H9 (cell line): Measurements from ENCODE around the gene CTNNA3. TPM values are rescaled to one million over a fixed set of nuclear protein-coding genes. Genes with fewer than 3 reads are reported as not detected.

Source experiments
- DNase-seq: peaks from one replicate; pipeline ENCODE4 v3.0.0-alpha.2; 2017
- H2AFZ ChIP-seq: one replicate; pipeline ENCODE4 v1.6.1; 2013; ENCODE audit warnings: mild to moderate bottlenecking, low read length, control low read depth, moderate library complexity
- H2AK5ac ChIP-seq: 2 replicates; pipeline ENCODE4 v1.6.1; 2013; ENCODE audit warnings: low read length, control low read depth, mixed read lengths; ENCODE audit not compliant: insufficient read length
- H2BK120ac ChIP-seq: one replicate; pipeline ENCODE4 v1.6.1; 2013; ENCODE audit warnings: low read depth, mild to moderate bottlenecking, low read length, control low read depth, inconsistent platforms; ENCODE audit not compliant: poor library complexity, severe bottlenecking
- H2BK12ac ChIP-seq: 2 replicates; pipeline ENCODE4 v1.6.1; 2013; ENCODE audit warnings: low read length, control low read depth, mixed read lengths, low read depth; ENCODE audit not compliant: insufficient read length
- H2BK15ac ChIP-seq: 2 replicates; pipeline ENCODE4 v1.6.1; 2013; ENCODE audit warnings: low read depth, low read length, control low read depth
- H2BK20ac ChIP-seq: one replicate; pipeline ENCODE4 v1.6.1; 2013; ENCODE audit warnings: low read depth, mild to moderate bottlenecking, low read length, control low read depth, inconsistent platforms; ENCODE audit not compliant: poor library complexity, severe bottlenecking
- H2BK5ac ChIP-seq: 2 replicates; pipeline ENCODE4 v1.6.1; 2013; ENCODE audit warnings: low read length, control low read depth, mixed read lengths; ENCODE audit not compliant: insufficient read length
- H3K14ac ChIP-seq: 2 replicates; pipeline ENCODE4 v1.6.1; 2013; ENCODE audit warnings: low read length, control low read depth; ENCODE audit not compliant: insufficient read depth
- H3K18ac ChIP-seq: 2 replicates; pipeline ENCODE4 v1.6.1; 2013; ENCODE audit warnings: low read depth, mild to moderate bottlenecking, mixed read lengths, low read length, control low read depth; ENCODE audit not compliant: insufficient read length
- H3K23ac ChIP-seq: 2 replicates; pipeline ENCODE4 v1.6.1; 2013; ENCODE audit warnings: low read length, control low read depth, mixed read lengths, low read depth; ENCODE audit not compliant: insufficient read length
- H3K23me2 ChIP-seq: 2 replicates; pipeline ENCODE4 v1.6.1; 2013; ENCODE audit warnings: low read depth, mild to moderate bottlenecking, mixed read lengths, low read length, control low read depth; ENCODE audit not compliant: insufficient read length, poor library complexity, severe bottlenecking
- H3K27ac ChIP-seq: 2 replicates; pipeline ENCODE4 v1.5.1; 2013; ENCODE audit warnings: low read length, control low read depth, mixed read lengths, low read depth; ENCODE audit not compliant: insufficient read length
- H3K27me3 ChIP-seq: 2 replicates; pipeline ENCODE4 v1.6.1; 2013; ENCODE audit warnings: low read length, control low read depth, inconsistent platforms; ENCODE audit not compliant: insufficient read depth
- H3K4ac ChIP-seq: 2 replicates; pipeline ENCODE4 v1.6.1; 2013; ENCODE audit warnings: low read depth, mild to moderate bottlenecking, control low read depth, inconsistent platforms, low read length, moderate library complexity
- H3K4me1 ChIP-seq: 2 replicates; pipeline ENCODE4 v1.6.1; 2013; ENCODE audit warnings: low read length, control low read depth, inconsistent platforms; ENCODE audit not compliant: insufficient read depth
- H3K4me2 ChIP-seq: 2 replicates; pipeline ENCODE4 v1.6.1; 2013; ENCODE audit warnings: low read length, control low read depth, mixed read lengths; ENCODE audit not compliant: insufficient read length, insufficient read depth
- H3K56ac ChIP-seq: 2 replicates; pipeline ENCODE4 v1.6.1; 2013; ENCODE audit warnings: low read depth, mild to moderate bottlenecking, mixed read lengths, low read length, control low read depth; ENCODE audit not compliant: insufficient read length
- H3K79me1 ChIP-seq: 2 replicates; pipeline ENCODE4 v1.6.1; 2013; ENCODE audit warnings: low read depth, mild to moderate bottlenecking, moderate library complexity, low read length, control low read depth, inconsistent platforms; ENCODE audit not compliant: insufficient read depth, poor library complexity, severe bottlenecking
- H3K79me2 ChIP-seq: 2 replicates; pipeline ENCODE4 v1.6.1; 2013; ENCODE audit warnings: low read length, control low read depth, inconsistent platforms; ENCODE audit not compliant: insufficient read depth
- H3K9ac ChIP-seq: 2 replicates; pipeline ENCODE4 v1.6.1; 2013; ENCODE audit warnings: low read length, control low read depth, mixed read lengths; ENCODE audit not compliant: insufficient read length; ENCODE audit errors: extremely low read depth
- H3K9me3 ChIP-seq: one replicate; pipeline ENCODE4 v1.6.1; 2013; ENCODE audit warnings: low read depth, low read length, inconsistent platforms; ENCODE audit not compliant: control insufficient read depth
- H3T11ph ChIP-seq: one replicate; pipeline ENCODE4 v1.6.1; 2013; ENCODE audit warnings: mild to moderate bottlenecking, low read length, control low read depth, inconsistent platforms
- H4K20me1 ChIP-seq: one replicate; pipeline ENCODE4 v1.6.1; 2013; ENCODE audit not compliant: control insufficient read depth, insufficient read length, insufficient read depth
- H4K5ac ChIP-seq: 2 replicates; pipeline ENCODE4 v1.6.1; 2013; ENCODE audit warnings: low read depth, mild to moderate bottlenecking, mixed read lengths, low read length, control low read depth; ENCODE audit not compliant: insufficient read length
- H4K8ac ChIP-seq: replicated peaks from 2 replicates; pipeline ENCODE4 v1.6.1; 2013; ENCODE audit warnings: low read length, control low read depth, mixed read lengths, low read depth; ENCODE audit not compliant: insufficient read length
- H4K91ac ChIP-seq: 2 replicates; pipeline ENCODE4 v1.6.1; 2013; ENCODE audit warnings: low read depth, mild to moderate bottlenecking, moderate library complexity, mixed read lengths, low read length, control low read depth; ENCODE audit not compliant: insufficient read length
- H3K27ac Mint-ChIP-seq, 3 experiments: 2 replicates in 2 of 3; 3 replicates in 1 of 3; pipeline ENCODE4 v1.8.0; 2020 to 2021; ENCODE audit warnings: mixed read lengths in 3 of 3, mild to moderate bottlenecking in 1 of 3, moderate library complexity in 1 of 3
- H3K27me3 Mint-ChIP-seq: 2 replicates; pipeline ENCODE4 v1.8.0; 2021; ENCODE audit warnings: low read depth, mild to moderate bottlenecking, moderate library complexity, mixed read lengths
- H3K36me3 Mint-ChIP-seq, 3 experiments: 2 replicates in 2 of 3; 3 replicates in 1 of 3; pipeline ENCODE4 v1.8.0; 2020 to 2021; ENCODE audit warnings: low read depth in 3 of 3, mixed read lengths in 3 of 3; ENCODE audit not compliant: insufficient read depth in 1 of 3
- H3K4me1 Mint-ChIP-seq, 2 experiments: 2 replicates each; pipeline ENCODE4 v1.8.0; 2020; ENCODE audit warnings: mixed read lengths in 2 of 2
- H3K4me3 Mint-ChIP-seq, 2 experiments: 2 replicates in 1 of 2; 3 replicates in 1 of 2; pipeline ENCODE4 v1.8.0; 2020 to 2021; ENCODE audit warnings: mild to moderate bottlenecking in 2 of 2, mixed read lengths in 2 of 2, moderate library complexity in 1 of 2
- H3K9me3 Mint-ChIP-seq, 2 experiments: 2 replicates in 1 of 2; 3 replicates in 1 of 2; pipeline ENCODE4 v1.8.0; 2020; ENCODE audit warnings: mild to moderate bottlenecking in 2 of 2, mixed read lengths in 2 of 2, moderate library complexity in 1 of 2
- WGBS: extraction: QIAGEN DNeasy Blood & Tissue Kit; methylation state at CpG from one replicate; pipeline ENCODE4 v1.1.7; 2013; ENCODE audit warnings: missing lambda C conversion rate, low lambda C conversion rate, mixed read lengths; ENCODE audit not compliant: insufficient read length; ENCODE audit errors: extremely low coverage; 5-methylcytosine and 5-hydroxymethylcytosine counted together
- total RNA-seq: library from RNA; stranded (reverse); gene quantifications from 2 replicates; pipeline ENCODE4 v1.2.1, GENCODE V29; 2021
- TF ChIP-seq, protein P1 (sequence below): fragments of 200-600 bp; sonication (generic); conservative IDR thresholded peaks from 3 replicates; pipeline ENCODE4 v1.8.0; 2021; ENCODE audit warnings: antibody characterized with exemption, mild to moderate bottlenecking

The CTNNA3 gene
- total RNA-seq, 1 experiment from 2014 or later = 3.3 TPM

DNA sequence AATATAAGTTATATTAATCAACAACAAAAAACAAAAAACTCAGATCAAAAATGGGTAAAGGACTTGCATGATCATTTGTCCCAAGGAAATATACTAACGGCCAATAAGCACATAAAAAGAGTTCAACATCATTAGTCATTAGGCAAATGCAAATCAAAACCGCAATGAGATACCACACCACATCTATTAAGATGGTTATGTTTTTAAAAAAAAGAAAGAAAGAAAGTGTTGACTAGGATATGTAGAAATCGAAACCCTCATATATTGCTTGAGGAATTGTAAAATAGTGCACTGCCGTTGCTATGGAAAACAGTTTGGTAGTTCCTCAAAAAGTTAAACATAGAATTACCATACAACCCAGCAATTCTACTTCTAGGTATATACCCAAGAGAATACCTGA lies 39.4 kb upstream of the CTNNA3 start:
- no peak overlapping the region for H3K4me2 ChIP-seq
- no peaks in the 10 kb centered on the region for H3K9me3 ChIP-seq
- H2BK12ac ChIP-seq = no peak overlapping the region
- H3K9me3 Mint-ChIP-seq = peaks cover 0 to 7% of the 10 kb centered on the region in 2 experiments; a peak in 4 of 5 replicates
- no peaks in the 10 kb centered on the region for H3K79me1 ChIP-seq
- H3K23me2 ChIP-seq = no peaks in the 10 kb centered on the region
- no peaks in the 10 kb centered on the region for H3K4me1 ChIP-seq
- no peak overlapping the region for H2BK15ac ChIP-seq
- no peak overlapping the region for H2AK5ac ChIP-seq
- H3K36me3 Mint-ChIP-seq = no peaks in the 10 kb centered on the region
- H3K27me3 ChIP-seq = no peaks in the 10 kb centered on the region
- H2BK20ac ChIP-seq = no peak overlapping the region
- no peak overlapping the region for H3K4me3 Mint-ChIP-seq
- H3T11ph ChIP-seq = no peak overlapping the region
- no peak overlapping the region for H3K9ac ChIP-seq
- H3K23ac ChIP-seq = no peak overlapping the region
- H3K79me2 ChIP-seq = no peaks in the 10 kb centered on the region
- H3K56ac ChIP-seq = no peak overlapping the region
- no peaks in the 10 kb centered on the region for H3K4me1 Mint-ChIP-seq
- no peak overlapping the region for H4K5ac ChIP-seq
- no peak overlapping the region for H3K4ac ChIP-seq
- H3K27ac ChIP-seq = no peak overlapping the region
- no CpG with 5 or more reads among the region's 4 CpGs for WGBS
- no peak for DNase-seq
- H3K27me3 Mint-ChIP-seq = no peaks in the 10 kb centered on the region
- TF ChIP-seq, protein P1, sequence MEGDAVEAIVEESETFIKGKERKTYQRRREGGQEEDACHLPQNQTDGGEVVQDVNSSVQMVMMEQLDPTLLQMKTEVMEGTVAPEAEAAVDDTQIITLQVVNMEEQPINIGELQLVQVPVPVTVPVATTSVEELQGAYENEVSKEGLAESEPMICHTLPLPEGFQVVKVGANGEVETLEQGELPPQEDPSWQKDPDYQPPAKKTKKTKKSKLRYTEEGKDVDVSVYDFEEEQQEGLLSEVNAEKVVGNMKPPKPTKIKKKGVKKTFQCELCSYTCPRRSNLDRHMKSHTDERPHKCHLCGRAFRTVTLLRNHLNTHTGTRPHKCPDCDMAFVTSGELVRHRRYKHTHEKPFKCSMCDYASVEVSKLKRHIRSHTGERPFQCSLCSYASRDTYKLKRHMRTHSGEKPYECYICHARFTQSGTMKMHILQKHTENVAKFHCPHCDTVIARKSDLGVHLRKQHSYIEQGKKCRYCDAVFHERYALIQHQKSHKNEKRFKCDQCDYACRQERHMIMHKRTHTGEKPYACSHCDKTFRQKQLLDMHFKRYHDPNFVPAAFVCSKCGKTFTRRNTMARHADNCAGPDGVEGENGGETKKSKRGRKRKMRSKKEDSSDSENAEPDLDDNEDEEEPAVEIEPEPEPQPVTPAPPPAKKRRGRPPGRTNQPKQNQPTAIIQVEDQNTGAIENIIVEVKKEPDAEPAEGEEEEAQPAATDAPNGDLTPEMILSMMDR = no peak
- H3K18ac ChIP-seq = no peak overlapping the region
- H2AFZ ChIP-seq = no peak overlapping the region
- H4K8ac ChIP-seq = no peak overlapping the region
- no peak overlapping the region for H3K14ac ChIP-seq
- H3K27ac Mint-ChIP-seq = no peak overlapping the region
- no peak overlapping the region for H4K91ac ChIP-seq
- H2BK120ac ChIP-seq = no peak overlapping the region
- H4K20me1 ChIP-seq = no peaks in the 10 kb centered on the region
- no peak overlapping the region for H2BK5ac ChIP-seq
